ENCODE results near the gene CPT1B. TPM values are rescaled to one million over a fixed set of nuclear protein-coding genes. Genes with fewer than 3 reads are reported as not detected.

CPT1B gene
- total RNA-seq, result 10 to 100 TPM in 5 of 6 donors, 1 to 10 TPM in 1; 7.3 to 54.5 (median 19.4) TPM

DNA sequence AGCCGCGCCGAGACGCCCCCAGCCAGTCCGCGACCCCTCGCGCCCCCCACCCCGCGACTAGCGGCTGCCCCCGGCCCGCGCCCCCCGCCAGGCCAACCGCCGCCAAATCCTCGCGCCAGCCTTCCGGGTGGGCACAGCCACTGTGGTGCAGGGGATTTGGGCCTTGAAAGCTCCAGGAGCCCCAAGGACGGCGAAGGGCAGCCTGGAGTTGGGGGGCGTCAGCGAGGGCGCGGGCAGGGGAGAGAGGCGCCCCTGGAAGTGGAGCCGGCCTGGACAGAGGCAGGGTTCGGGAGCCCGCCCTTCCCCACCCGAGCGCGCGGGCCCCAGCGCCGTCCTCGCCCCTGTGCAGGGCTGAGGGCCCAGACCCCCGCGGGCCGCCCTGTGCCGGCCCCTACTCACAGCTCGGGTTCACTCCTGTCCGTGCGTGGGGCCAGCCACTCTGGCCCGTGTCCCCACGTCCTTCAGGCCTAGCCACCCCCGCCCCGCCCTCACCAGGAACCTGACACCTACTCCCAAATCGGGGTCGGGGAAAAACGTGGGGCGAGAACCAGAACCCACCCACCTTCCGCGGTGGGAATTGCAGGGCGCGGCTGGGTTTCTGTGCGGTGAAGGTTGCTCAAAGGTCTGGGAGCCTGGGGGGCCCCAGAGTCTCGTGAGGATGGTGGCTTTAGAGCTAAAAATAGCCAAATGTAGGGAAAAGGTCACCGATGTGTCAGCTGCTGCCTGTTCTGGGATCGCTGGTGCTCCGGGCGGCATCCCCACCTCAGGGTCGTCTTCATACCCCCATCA is at the start of gene CPT1B:
TSS of gene CPT1B (minus strand) at position 441 of the 789 bp plus-strand sequence. CDS start 512 bp downstream, outside the sequence.
- WGBS, 2 donors, result 31 to 56% methylated on average over 7 to 33 of the region's 63 CpGs
- no peak for ATAC-seq (ENCODE audit: low FRiP score in 2 of 2)
- TF ChIP-seq, protein P1, sequence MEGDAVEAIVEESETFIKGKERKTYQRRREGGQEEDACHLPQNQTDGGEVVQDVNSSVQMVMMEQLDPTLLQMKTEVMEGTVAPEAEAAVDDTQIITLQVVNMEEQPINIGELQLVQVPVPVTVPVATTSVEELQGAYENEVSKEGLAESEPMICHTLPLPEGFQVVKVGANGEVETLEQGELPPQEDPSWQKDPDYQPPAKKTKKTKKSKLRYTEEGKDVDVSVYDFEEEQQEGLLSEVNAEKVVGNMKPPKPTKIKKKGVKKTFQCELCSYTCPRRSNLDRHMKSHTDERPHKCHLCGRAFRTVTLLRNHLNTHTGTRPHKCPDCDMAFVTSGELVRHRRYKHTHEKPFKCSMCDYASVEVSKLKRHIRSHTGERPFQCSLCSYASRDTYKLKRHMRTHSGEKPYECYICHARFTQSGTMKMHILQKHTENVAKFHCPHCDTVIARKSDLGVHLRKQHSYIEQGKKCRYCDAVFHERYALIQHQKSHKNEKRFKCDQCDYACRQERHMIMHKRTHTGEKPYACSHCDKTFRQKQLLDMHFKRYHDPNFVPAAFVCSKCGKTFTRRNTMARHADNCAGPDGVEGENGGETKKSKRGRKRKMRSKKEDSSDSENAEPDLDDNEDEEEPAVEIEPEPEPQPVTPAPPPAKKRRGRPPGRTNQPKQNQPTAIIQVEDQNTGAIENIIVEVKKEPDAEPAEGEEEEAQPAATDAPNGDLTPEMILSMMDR (IDR thresholded peaks at IDR 0.05), result no peak
- TF ChIP-seq POLR2A (IDR thresholded peaks at IDR 0.05), result peak in 1 of 4 donors; percentile 19
- no peak for TF ChIP-seq POLR2AphosphoS5 (IDR thresholded peaks at IDR 0.05)
- H3K36me3 ChIP-seq, result peaks cover 0 to 15% (median 10%) of the 10 kb centered on the region in 4 donors
- H3K9me3 ChIP-seq, result no peaks in the 10 kb centered on the region
- no peaks in the 10 kb centered on the region for H3K27me3 ChIP-seq
- no peak within 1 kb of the TSS for H3K4me3 ChIP-seq
- peak in 1 of 2 donors; percentile 80 for DNase-seq
- H3K4me1 ChIP-seq, result peaks cover 17 to 31% (median 20%) of the 10 kb centered on the region in 4 donors
- no peak within 1 kb of the TSS for H3K27ac ChIP-seq

DNA sequence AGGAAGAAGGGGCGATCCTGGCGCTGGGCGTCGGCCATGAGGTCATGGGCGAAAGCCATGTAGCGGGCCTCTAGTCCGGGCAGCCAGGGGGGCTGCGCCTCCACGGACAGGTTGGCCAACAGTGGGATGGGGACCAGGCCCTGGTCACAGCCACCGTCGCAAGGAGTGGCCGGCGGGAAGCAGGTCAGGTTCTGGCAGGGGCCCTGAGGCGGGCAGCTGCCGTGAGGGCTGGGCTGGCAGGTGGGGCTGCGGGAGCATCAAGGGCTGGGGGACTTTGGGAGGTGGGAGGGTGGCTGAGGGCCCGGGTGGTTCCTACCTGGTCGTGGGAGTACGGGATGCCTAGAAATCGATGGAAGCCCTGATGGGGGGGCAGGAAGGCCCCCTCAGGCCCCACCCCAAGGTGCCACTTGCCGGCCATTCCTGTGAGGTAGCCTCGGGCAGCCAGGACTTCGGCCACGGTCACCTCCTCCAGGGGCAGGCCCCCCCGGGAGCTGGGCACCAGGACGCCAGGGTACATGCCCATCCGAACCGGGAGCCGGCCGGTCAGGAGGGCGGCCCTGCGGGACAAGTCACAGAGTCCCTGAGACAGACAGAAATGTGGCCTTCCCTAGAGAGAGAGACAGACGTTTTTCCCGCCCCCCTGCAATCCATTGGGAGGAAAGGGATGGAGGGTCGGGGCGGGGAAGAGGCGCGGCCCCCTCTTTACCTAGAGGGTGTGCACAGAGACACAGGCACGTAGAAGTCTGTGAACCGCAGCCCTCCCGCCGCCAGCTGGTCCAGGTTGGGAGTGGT is 48.8 kb upstream of the CPT1B start:
- DNase-seq (peak in 1 of 2 donors; percentile 86), ATAC-seq (ENCODE audit: low FRiP score in 2 of 2) (no peak)
- H3K9me3 ChIP-seq, result no peaks in the 10 kb centered on the region
- peak overlapping the region; percentile 77 to 90 (median 88) for H3K27ac ChIP-seq
- peaks cover 14 to 33% (median 24%) of the 10 kb centered on the region in 4 donors for H3K4me1 ChIP-seq
- TF ChIP-seq POLR2A (IDR thresholded peaks at IDR 0.05) (no peak), EP300 (IDR thresholded peaks at IDR 0.05) (no peak), POLR2AphosphoS5 (IDR thresholded peaks at IDR 0.05) (no peak)
- TF ChIP-seq, protein P1 (IDR thresholded peaks at IDR 0.05), result no peak
- WGBS, 2 donors, result 86 to 90% methylated on average over 30 to 42 of the region's 42 CpGs
- H3K27me3 ChIP-seq, result no peaks in the 10 kb centered on the region
- H3K4me3 ChIP-seq, result peak overlapping the region; percentile 57 to 92 (median 79)
- H3K36me3 ChIP-seq, result peaks cover 0 to 23% (median 6%) of the 10 kb centered on the region in 4 donors

DNA sequence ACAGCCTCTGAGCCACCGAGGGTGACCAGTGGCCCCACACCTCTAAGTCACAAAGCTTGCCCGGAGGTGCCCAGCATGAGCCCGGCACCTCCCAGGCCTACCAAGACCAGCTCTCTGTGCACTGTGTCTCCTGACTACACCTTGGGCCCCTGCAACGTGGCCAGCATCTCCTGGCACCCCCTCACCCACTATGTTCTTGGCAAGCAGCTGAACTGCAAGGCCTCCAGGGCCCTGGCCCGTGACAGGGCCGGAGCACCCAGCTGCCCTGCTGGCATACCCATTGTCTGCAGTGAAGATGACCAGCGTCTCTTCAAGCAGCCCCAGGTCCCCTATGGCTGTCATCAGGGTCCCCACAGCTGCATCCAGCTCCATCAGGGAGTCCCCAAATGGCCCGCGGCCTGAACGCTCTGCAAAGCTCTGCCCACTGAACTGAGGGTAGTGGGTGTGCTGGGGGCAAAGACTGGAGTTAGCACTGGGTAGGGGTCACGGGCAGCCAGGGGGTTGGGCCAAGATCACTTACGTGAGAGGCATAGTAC is 48.2 kb upstream of the CPT1B start:
- 79 to 80% methylated on average over 6 of the region's 12 CpGs for WGBS, 2 donors
- no peak overlapping the region for H3K4me3 ChIP-seq
- no peaks in the 10 kb centered on the region for H3K9me3 ChIP-seq
- TF ChIP-seq POLR2A (IDR thresholded peaks at IDR 0.05) (no peak), EP300 (IDR thresholded peaks at IDR 0.05) (no peak), POLR2AphosphoS5 (IDR thresholded peaks at IDR 0.05) (no peak)
- TF ChIP-seq, protein P1 (IDR thresholded peaks at IDR 0.05), result no peak
- no peaks in the 10 kb centered on the region for H3K27me3 ChIP-seq
- H3K27ac ChIP-seq, result peak overlapping the region in 1 of 4 donors; percentile 89
- no peak for ATAC-seq (ENCODE audit: low FRiP score in 2 of 2)
- peaks cover 0 to 23% (median 6%) of the 10 kb centered on the region in 4 donors for H3K36me3 ChIP-seq
- peaks cover 21 to 40% (median 31%) of the 10 kb centered on the region in 4 donors for H3K4me1 ChIP-seq
- DNase-seq, result peak in 1 of 2 donors; percentile 68

DNA sequence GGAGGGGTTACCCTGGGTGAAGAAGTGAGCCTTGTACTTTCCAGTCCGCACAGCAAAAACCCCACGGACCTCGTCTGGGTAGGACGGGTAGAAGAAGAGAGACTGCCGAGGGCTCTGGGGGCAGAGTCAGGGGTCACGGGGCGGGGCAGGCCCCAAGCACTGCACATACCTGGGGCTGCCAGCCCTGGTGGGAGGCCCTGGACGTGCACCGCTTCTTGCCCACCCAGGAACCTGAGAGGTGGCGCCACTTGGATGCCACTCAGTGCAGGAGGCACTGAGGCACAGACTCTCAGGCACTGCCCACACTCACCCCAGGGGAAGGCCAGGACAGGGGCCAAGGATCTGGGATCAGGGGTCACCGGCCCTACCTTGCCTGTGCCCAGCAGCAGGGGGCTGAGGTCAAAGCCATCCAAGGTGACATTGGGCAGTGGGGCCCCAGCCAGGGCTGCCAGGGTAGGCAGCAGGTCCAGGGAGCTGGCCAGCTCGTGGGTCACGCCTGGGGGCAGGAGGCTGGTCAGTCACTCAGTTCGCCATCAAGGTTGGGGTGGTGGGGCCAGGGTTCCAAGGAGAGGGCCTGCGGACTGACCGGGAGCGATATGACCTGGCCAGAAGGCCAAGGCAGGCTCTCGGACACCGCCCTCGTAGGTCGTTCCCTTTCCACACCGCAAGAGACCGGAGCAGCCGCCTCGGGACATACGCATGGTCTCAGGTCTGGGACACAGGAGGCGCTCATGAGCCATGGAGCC is 47.5 kb upstream of the CPT1B start:
- peak in 1 of 2 donors; percentile 76 for DNase-seq
- H3K27ac ChIP-seq, result no peak overlapping the region
- WGBS, 2 donors, result 94 to 95% methylated on average over 13 to 27 of the region's 27 CpGs
- H3K4me1 ChIP-seq, result peaks cover 27 to 46% (median 37%) of the 10 kb centered on the region in 4 donors
- peaks cover 0 to 23% (median 6%) of the 10 kb centered on the region in 4 donors for H3K36me3 ChIP-seq
- no peak for ATAC-seq (ENCODE audit: low FRiP score in 2 of 2)
- H3K27me3 ChIP-seq, result no peaks in the 10 kb centered on the region
- no peaks in the 10 kb centered on the region for H3K9me3 ChIP-seq
- TF ChIP-seq POLR2A (IDR thresholded peaks at IDR 0.05) (no peak), EP300 (IDR thresholded peaks at IDR 0.05) (no peak), POLR2AphosphoS5 (IDR thresholded peaks at IDR 0.05) (no peak)
- TF ChIP-seq, protein P1 (IDR thresholded peaks at IDR 0.05), result no peak
- H3K4me3 ChIP-seq, result no peak overlapping the region
